GM21786 (cell line): ENCODE measurements around the gene EEFSEC.

Source experiments
- ATAC-seq: cut with Tn5 transposase; IDR thresholded peaks from one replicate; pipeline ENCODE4 v1.9.1; 2021; ENCODE audit not compliant: unreplicated experiment

The EEFSEC gene, protein sequence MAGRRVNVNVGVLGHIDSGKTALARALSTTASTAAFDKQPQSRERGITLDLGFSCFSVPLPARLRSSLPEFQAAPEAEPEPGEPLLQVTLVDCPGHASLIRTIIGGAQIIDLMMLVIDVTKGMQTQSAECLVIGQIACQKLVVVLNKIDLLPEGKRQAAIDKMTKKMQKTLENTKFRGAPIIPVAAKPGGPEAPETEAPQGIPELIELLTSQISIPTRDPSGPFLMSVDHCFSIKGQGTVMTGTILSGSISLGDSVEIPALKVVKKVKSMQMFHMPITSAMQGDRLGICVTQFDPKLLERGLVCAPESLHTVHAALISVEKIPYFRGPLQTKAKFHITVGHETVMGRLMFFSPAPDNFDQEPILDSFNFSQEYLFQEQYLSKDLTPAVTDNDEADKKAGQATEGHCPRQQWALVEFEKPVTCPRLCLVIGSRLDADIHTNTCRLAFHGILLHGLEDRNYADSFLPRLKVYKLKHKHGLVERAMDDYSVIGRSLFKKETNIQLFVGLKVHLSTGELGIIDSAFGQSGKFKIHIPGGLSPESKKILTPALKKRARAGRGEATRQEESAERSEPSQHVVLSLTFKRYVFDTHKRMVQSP

GRCh38 chr3:128153156-128154041 is at the start of gene EEFSEC:
Gene EEFSEC, plus strand, starts transcription at chr3:128153481. Its CDS starts 27 bp downstream, at chr3:128153508.
- ATAC-seq, result peak; percentile 89

- ATAC-seq, result no peak
Measured at GRCh38 chr3:128107834-128108233, 45.4 kb upstream of the EEFSEC start.

DNA sequence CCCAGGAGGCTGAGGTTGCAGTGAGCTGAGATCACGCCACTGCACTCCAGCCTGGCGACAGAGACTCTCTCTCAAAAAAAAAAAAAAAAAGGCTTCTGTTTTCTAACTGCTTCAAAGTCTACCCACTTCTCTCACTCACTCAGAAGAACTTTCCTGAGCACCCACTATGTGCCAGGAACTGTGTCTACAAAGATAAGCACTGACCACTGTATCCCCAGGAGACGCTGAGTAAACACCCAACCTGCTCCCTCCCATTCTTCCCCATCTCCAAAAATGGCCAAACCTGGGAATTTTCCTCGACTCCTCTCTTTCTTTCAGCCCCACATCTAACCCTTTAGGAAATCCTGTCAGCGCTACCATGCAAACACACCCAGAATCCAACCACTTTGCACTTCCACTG is 42.1 kb upstream of the EEFSEC start:
- ATAC-seq, result no peak

GRCh38 chr3:128112357-128112968 is 40.8 kb upstream of the EEFSEC start:
- no peak for ATAC-seq

GRCh38 chr3:128113817-128114794 is 39.2 kb upstream of the EEFSEC start:
- ATAC-seq, result peak; percentile 68

DNA sequence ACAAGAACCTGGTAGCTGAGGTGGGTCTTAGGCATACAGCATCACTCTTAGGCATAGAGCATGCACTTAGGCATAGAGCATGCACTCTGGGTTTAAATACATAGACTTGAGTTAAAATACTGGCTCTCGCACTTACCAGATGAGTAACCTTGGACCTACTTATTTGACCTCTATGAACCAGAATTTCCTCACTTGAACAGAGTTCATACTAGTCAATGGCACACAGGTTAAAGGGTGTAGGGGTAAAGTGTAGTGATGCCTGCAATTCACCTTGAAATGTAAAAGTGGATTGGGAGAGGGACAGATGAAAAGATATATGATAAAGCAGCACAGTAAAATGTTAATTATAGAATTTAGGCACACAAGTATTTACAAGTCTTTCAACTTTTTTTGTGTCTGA is 31.3 kb upstream of the EEFSEC start:
- ATAC-seq, result no peak

DNA sequence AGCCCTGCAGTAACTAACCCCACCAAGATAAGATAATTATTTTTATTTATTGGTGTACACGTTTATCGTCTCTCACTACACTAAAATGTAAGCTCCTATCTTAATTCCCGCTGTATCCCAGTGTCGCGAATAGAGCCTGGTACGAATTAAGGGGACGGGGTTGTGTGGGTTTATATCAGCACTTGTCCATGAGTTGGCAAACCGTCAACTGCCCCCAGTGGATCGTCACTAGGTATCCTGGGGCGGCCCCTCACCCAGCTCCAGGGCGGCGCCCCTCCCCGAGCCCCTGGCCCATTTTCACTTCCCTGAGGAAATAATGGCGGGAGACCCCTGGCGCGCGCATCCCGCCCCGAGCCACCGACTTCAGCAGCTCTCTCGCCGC is 30.1 kb upstream of the EEFSEC start:
- ATAC-seq, result no peak

GRCh38 chr3:128123538-128124368 is 29.5 kb upstream of the EEFSEC start, which contains the start of gene RUVBL1:
Gene RUVBL1, minus strand, starts transcription at chr3:128123812. Its CDS starts 88 bp downstream, at chr3:128123724.
- peak; percentile 99 for ATAC-seq

DNA sequence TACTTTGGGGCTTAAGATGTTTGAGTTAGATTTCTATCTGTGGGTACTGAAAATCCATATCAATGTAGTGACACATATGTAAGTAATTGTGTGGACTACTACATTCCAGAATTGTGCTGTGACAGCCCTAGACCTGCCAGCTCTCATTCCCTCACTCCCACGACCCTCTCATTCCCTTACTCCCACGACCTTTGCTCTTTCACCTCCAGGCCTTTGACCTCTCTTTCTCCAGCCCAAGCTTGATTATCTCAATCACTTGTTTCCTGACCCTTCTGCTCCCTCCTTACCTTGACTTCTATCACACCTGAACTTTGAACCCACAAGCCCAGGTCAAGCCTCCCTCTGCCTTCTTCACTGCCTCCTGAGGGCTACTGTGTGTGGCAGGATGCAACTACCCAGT is 26.0 kb upstream of the EEFSEC start:
- ATAC-seq, result no peak

DNA sequence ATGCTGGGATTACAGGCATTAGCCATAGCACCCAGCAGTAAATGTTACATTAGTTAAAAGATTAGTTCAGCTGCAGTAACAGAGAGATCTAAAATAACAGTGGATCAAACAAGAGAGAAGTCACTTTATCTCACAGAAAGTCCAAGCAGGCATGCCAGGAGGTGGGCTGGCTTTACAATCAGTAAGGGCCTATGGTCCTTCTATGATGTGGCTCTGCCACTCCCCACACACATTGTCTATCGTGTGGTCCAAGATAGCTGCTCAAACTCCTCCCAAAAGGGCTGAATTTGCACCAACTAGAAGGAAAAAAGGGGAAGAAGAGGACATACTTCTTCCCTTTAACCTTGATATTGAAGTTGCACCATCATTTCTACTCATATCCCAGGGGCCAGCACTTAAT is 25.0 kb upstream of the EEFSEC start:
- ATAC-seq, result no peak

GRCh38 chr3:128131897-128132646 is 21.2 kb upstream of the EEFSEC start:
- ATAC-seq, result no peak

DNA sequence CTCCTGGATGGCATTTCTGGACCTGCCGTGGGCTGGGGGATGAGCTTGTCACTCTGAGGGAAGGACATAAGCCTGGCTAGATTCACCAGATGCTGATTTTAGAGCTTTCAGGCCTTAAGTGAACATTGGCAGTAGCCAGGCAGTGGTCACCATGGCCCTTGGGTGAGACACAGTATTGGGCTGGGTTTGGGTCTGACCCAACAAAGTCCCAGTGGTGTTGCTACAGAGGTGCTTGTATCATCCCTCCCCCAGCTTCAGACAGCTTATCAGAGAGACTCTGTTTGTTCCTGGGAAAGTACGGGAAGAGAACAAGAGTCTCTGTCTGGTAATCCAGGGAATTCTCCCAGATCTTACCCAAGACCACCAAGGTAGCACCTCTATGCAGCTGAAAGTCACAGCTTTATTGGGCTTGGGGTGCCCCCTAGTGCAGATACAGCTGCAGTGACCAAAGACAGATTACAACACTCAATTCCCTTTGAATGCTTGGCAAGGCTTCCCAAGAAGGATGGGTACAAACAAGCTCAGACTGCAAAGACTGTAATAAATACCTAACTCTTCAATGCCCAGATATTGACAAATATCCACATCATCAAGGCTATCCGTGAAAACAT is 19.9 kb upstream of the EEFSEC start:
- no peak for ATAC-seq

GRCh38 chr3:128143496-128143895 is 9.8 kb upstream of the EEFSEC start:
- ATAC-seq, result no peak

DNA sequence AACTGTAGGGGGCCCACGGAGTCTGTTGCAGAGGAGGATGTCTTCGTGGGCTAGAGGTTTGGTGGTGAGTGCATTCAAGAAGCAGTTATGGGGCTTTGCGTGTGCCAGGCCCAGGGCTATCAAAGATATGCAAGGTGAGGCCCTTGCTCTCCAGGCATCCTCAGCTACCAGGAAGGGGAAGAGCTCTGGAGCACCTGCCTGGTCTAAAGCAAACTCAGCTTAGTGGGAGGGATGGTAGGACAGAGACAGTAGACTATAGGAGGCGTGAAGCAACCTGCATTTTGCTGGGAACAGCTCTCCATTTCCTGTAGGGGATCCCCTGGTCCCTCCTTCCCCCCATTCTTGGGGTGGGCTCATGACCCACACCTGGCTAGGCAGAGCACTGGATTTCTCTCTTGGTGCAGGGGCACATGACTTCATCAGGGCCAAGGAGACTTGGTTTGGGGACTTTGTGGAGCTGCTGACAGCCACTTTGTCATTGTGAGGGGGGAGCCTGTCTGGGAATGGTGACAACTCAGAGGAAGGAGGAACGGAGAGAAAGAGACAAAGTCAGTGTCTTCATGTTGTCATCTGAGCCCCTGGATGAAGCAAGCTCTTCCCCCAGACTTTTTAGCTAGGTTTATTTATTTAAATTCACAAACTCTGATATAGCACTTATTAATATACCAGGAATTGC is 8.6 kb upstream of the EEFSEC start:
- no peak for ATAC-seq

- ATAC-seq, result no peak
Measured at GRCh38 chr3:128145279-128145678, 8.0 kb upstream of the EEFSEC start.

GRCh38 chr3:128146201-128146600 is 7.1 kb upstream of the EEFSEC start:
- no peak for ATAC-seq

DNA sequence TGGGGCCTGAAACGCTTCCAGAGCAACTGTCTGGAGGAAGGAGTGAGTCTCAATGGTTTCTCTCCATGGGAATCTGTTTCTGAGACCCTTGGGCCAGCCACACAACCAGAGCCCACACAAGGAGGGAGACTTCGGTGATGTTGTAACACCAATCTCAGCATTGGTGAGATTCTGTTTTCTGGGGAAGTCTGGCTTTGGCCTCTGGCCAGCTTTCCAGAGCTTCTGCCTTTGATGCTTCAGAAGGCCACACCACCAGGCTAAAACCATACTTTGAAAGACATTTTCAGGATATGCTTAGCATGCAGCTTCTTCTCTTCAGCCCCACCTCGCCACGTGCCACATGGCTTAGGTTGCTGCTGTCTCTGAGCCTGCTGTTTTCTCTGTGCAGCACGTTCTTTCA is 3.6 kb upstream of the EEFSEC start:
- no peak for ATAC-seq
